CD14-positive monocyte (primary cell): ENCODE results near the gene CABP2. TPM values are rescaled to one million over a fixed set of nuclear protein-coding genes. Genes with fewer than 3 reads are reported as not detected.

Source experiments
- DNase-seq, 3 donors: peaks; one replicate each; pipeline ENCODE4 v3.0.0-alpha.2; 2011 to 2022
- H2AFZ ChIP-seq: 2 replicates; pipeline ENCODE4 v1.6.0; 2012; ENCODE audit warnings: mild to moderate bottlenecking, low read depth, low read length, inconsistent platforms; ENCODE audit not compliant: insufficient read depth, poor library complexity, severe bottlenecking
- H3K27ac ChIP-seq, 2 donors: 1 replicate in 1 of 2; 2 replicates in 1 of 2; pipeline ENCODE4 v1.5.1; 2012 to 2013; ENCODE audit warnings: low read length in 2 of 2, control low read depth in 1 of 2, inconsistent platforms in 1 of 2, low read depth in 1 of 2, mild to moderate bottlenecking in 1 of 2
- H3K27me3 ChIP-seq, 2 donors: one replicate each; pipeline versions ENCODE4 v1.6.0 to v1.6.1; 2011 to 2013; ENCODE audit warnings: low read length in 2 of 2; ENCODE audit not compliant: control insufficient read depth in 2 of 2, insufficient read depth in 2 of 2
- H3K36me3 ChIP-seq, 2 donors: replicated peaks in 1 of 2; 1 replicate in 1 of 2; 2 replicates in 1 of 2; pipeline versions ENCODE4 v1.5.1 to v1.6.1; 2012 to 2013; ENCODE audit warnings: low read length in 2 of 2, control low read depth in 1 of 2, inconsistent platforms in 1 of 2, mild to moderate bottlenecking in 1 of 2; ENCODE audit not compliant: insufficient read depth in 2 of 2, control insufficient read depth in 1 of 2
- H3K4me1 ChIP-seq, 2 donors: 1 replicate in 1 of 2; 2 replicates in 1 of 2; pipeline versions ENCODE4 v1.5.1 to v1.6.1; 2012 to 2013; ENCODE audit warnings: low read length in 2 of 2, control low read depth in 1 of 2, inconsistent platforms in 1 of 2, mild to moderate bottlenecking in 1 of 2, moderate library complexity in 1 of 2; ENCODE audit not compliant: insufficient read depth in 2 of 2, control insufficient read depth in 1 of 2
- H3K4me2 ChIP-seq: replicated peaks from 2 replicates; pipeline ENCODE3; 2012; ENCODE audit warnings: low read length, moderate library complexity, mild to moderate bottlenecking; ENCODE audit not compliant: poor library complexity, severe bottlenecking; ENCODE audit errors: extremely low read depth
- H3K4me3 ChIP-seq, 3 experiments: fragments of 200-600 bp in 1 of 3; sonication (generic) in 1 of 3; replicated peaks in 1 of 3; 1 replicate in 2 of 3; 2 replicates in 1 of 3; pipeline ENCODE4 v1.5.1; 2011 to 2013; ENCODE audit warnings: low read length in 3 of 3, mild to moderate bottlenecking in 3 of 3, control low read depth in 2 of 3, low read depth in 2 of 3, inconsistent platforms in 1 of 3, moderate library complexity in 1 of 3
- H3K79me2 ChIP-seq: 2 replicates; pipeline ENCODE4 v1.6.0; 2012; ENCODE audit warnings: mild to moderate bottlenecking, control low read depth, inconsistent platforms, low read length, moderate library complexity; ENCODE audit not compliant: insufficient read depth
- H3K9ac ChIP-seq: 2 replicates; pipeline ENCODE4 v1.6.0; 2017; ENCODE audit warnings: low read length, mild to moderate bottlenecking; ENCODE audit not compliant: insufficient read depth, poor library complexity, severe bottlenecking
- H3K9me3 ChIP-seq, 2 donors: replicated peaks in 1 of 2; 1 replicate in 1 of 2; 2 replicates in 1 of 2; pipeline versions ENCODE4 v1.5.1 to v1.6.1; 2012 to 2013; ENCODE audit warnings: low read length in 2 of 2, control low read depth in 1 of 2; ENCODE audit not compliant: control insufficient read depth in 1 of 2, insufficient read depth in 1 of 2
- H4K20me1 ChIP-seq: 2 replicates; pipeline ENCODE4 v1.6.0; 2012; ENCODE audit warnings: mild to moderate bottlenecking, low read length, control low read depth, moderate library complexity; ENCODE audit not compliant: insufficient read depth
- H3K27ac Mint-ChIP-seq, 7 donors: one replicate each; pipeline ENCODE4 v1.8.0; 2020; ENCODE audit warnings: mild to moderate bottlenecking in 7 of 7, mixed read lengths in 7 of 7, moderate library complexity in 6 of 7, inconsistent platforms in 2 of 7
- H3K27me3 Mint-ChIP-seq, 3 donors: one replicate each; pipeline ENCODE4 v1.8.0; 2021 to 2022; ENCODE audit warnings: low read depth in 3 of 3, mild to moderate bottlenecking in 3 of 3, mixed read lengths in 3 of 3, moderate library complexity in 3 of 3, inconsistent platforms in 1 of 3
- H3K36me3 Mint-ChIP-seq, 2 donors: one replicate each; pipeline ENCODE4 v1.8.0; 2020; ENCODE audit warnings: mixed read lengths in 2 of 2, inconsistent platforms in 1 of 2, mild to moderate bottlenecking in 1 of 2
- H3K4me1 Mint-ChIP-seq: one replicate; pipeline ENCODE4 v1.8.0; 2020; ENCODE audit warnings: mild to moderate bottlenecking, mixed read lengths
- H3K4me3 Mint-ChIP-seq, 2 donors: one replicate each; pipeline ENCODE4 v1.8.0; 2020; ENCODE audit warnings: mild to moderate bottlenecking in 2 of 2, mixed read lengths in 2 of 2, moderate library complexity in 1 of 2
- H3K9me3 Mint-ChIP-seq, 7 donors: one replicate each; pipeline ENCODE4 v1.8.0; 2020 to 2022; ENCODE audit warnings: mixed read lengths in 7 of 7, mild to moderate bottlenecking in 6 of 7, moderate library complexity in 6 of 7, inconsistent platforms in 2 of 7
- WGBS: methylation state at CpG from one replicate; pipeline ENCODE4 v1.1.5; 2013; ENCODE audit warnings: missing lambda C conversion rate; ENCODE audit not compliant: insufficient coverage; 5-methylcytosine and 5-hydroxymethylcytosine counted together
- intact Hi-C, 2 donors: fragments of 100-400 bp; cut with micrococcal nuclease; formaldehyde crosslinking; loops; one replicate each; pipeline versions ENCODE4 v1.15.0 to v1.15.1; 2023
- polyA plus RNA-seq, 3 donors: library from polyadenylated mRNA; depleted of rRNA in 1 of 3; unstranded in 2 of 3; stranded (reverse) in 1 of 3; fragments of 300-500 nt in 2 of 3; fragments of >200 nt in 1 of 3; fragmentation: Illumina TruSeq in 2 of 3; gene quantifications; 1 replicate in 2 of 3; 2 replicates in 1 of 3; pipeline ENCODE4 v1.2.3, GENCODE V29; 2012 to 2021
- TF ChIP-seq, protein P1 (sequence below): fragments of 200-600 bp; IDR thresholded peaks from one replicate; pipeline ENCODE4 v1.8.0; 2022; ENCODE audit warnings: antibody characterized with exemption, mild to moderate bottlenecking

The CABP2 gene
- polyA plus RNA-seq, 3 donors = not detected

DNA sequence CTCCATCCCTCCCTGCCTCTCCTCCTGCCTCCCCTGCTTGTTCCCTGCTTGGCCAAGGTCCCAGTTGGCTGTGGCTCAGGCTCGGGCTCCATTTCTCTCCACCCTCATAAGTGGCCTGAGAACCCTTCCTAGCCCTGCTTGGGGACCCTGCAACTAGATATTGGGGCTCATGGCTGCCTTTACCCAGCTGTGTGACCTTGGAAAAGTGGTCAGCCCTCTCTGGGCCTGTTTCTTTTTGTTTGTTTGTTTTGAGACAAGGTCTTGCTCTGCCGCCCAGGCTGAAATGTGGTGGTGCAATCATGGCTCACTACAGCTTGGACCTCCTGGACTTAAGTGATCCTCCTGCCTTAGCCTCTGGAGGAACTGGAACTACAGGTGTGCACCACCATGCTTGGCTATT lies 20.3 kb upstream of the CABP2 start:
- intact Hi-C loops = loop anchor here in 1 of 2 donors (10.0 kb wide), 1 partner anchor 141 kb away; no protein-coding TSS in a partner anchor

DNA sequence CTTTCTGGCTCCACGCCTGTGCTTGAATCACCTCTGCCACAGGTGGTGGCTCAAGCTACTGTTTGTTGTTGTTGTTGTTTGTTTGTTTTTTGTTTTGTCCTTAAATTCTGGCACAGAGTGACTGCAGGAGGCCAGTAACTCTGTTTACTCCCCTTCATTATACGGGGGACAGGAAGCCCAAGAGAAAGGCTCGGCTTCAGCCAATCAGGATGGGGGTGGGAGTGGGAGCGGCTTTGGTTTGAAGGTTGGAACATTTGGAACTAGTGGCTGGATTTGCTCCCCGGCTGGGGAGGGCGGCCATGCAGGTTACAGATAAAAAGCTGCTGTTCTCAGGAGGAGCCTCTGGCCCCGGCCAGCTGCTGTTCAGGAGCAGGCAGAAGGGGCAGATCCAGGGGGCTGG lies 19.7 kb upstream of the CABP2 start:
- H3K9me3 ChIP-seq = no peaks in the 10 kb centered on the region
- intact Hi-C loops = loop anchor here in 1 of 2 donors (10.0 kb wide), 1 partner anchor 142 kb away; no protein-coding TSS in a partner anchor
- H3K4me1 Mint-ChIP-seq = no peaks in the 10 kb centered on the region
- no peak overlapping the region for H3K4me3 Mint-ChIP-seq
- no peaks in the 10 kb centered on the region for H3K9me3 Mint-ChIP-seq
- H3K4me3 ChIP-seq = no peak overlapping the region
- no peak overlapping the region for H3K27ac Mint-ChIP-seq
- H3K4me1 ChIP-seq = no peaks in the 10 kb centered on the region
- H3K9ac ChIP-seq = no peak overlapping the region
- H3K27me3 Mint-ChIP-seq = peaks cover 6 to 10% (median 9%) of the 10 kb centered on the region in 3 donors
- H4K20me1 ChIP-seq = no peaks in the 10 kb centered on the region
- H3K27ac ChIP-seq = no peak overlapping the region
- DNase-seq = no peak
- no peak overlapping the region for H3K4me2 ChIP-seq
- no peaks in the 10 kb centered on the region for H3K36me3 ChIP-seq
- TF ChIP-seq, protein P1, sequence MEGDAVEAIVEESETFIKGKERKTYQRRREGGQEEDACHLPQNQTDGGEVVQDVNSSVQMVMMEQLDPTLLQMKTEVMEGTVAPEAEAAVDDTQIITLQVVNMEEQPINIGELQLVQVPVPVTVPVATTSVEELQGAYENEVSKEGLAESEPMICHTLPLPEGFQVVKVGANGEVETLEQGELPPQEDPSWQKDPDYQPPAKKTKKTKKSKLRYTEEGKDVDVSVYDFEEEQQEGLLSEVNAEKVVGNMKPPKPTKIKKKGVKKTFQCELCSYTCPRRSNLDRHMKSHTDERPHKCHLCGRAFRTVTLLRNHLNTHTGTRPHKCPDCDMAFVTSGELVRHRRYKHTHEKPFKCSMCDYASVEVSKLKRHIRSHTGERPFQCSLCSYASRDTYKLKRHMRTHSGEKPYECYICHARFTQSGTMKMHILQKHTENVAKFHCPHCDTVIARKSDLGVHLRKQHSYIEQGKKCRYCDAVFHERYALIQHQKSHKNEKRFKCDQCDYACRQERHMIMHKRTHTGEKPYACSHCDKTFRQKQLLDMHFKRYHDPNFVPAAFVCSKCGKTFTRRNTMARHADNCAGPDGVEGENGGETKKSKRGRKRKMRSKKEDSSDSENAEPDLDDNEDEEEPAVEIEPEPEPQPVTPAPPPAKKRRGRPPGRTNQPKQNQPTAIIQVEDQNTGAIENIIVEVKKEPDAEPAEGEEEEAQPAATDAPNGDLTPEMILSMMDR = no peak
- no peaks in the 10 kb centered on the region for H3K36me3 Mint-ChIP-seq
- no peak overlapping the region for H2AFZ ChIP-seq
- no peaks in the 10 kb centered on the region for H3K27me3 ChIP-seq
- WGBS = 86% methylated on average over 4 of the region's 7 CpGs
- H3K79me2 ChIP-seq = no peaks in the 10 kb centered on the region

More for the DNA sequence above, 20.3 kb upstream of the CABP2 start:
- Histone ChIP-seq H3K9me3 (no peaks in the 10 kb centered on the region), H3K36me3 (no peaks in the 10 kb centered on the region), H3K4me1 (no peaks in the 10 kb centered on the region), H3K4me3 (no peak overlapping the region), H3K9ac (no peak overlapping the region), H3K4me2 (no peak overlapping the region), H4K20me1 (no peaks in the 10 kb centered on the region), H3K27ac (no peak overlapping the region), H2AFZ (no peak overlapping the region), H3K27me3 (no peaks in the 10 kb centered on the region), H3K79me2 (no peaks in the 10 kb centered on the region)
- Mint-ChIP-seq H3K27ac (no peak overlapping the region), H3K4me3 (no peak overlapping the region), H3K9me3 (no peaks in the 10 kb centered on the region), H3K36me3 (no peaks in the 10 kb centered on the region), H3K4me1 (no peaks in the 10 kb centered on the region), H3K27me3 (peaks cover 6 to 10% (median 6%) of the 10 kb centered on the region in 3 donors)
- WGBS = 83% methylated on average over 2 of the region's 2 CpGs
- TF ChIP-seq, protein P1 = no peak
- DNase-seq = no peak
